Measurements from ENCODE around the gene CSNK2A3.

- TF ChIP-seq NCOA4 (IDR thresholded peaks at IDR 0.05; ENCODE audit: partially characterized antibody) (no peak), NFIC (IDR thresholded peaks at IDR 0.05) (no peak), NKRF (IDR thresholded peaks at IDR 0.05; ENCODE audit: borderline replicate concordance) (no peak), ZNF644 (tag; IDR thresholded peaks at IDR 0.05; ENCODE audit: low read depth) (no peak), ELK1 (CRISPR knock-in tag; IDR thresholded peaks at IDR 0.05) (no peak), ILK (tag; IDR thresholded peaks at IDR 0.05; ENCODE audit: borderline replicate concordance, low read depth) (no peak), ARNT (IDR thresholded peaks at IDR 0.05) (no peak), JUNB (CRISPR knock-in tag; conservative IDR thresholded peaks at IDR 0.05) (no peak), KAT2B (IDR thresholded peaks at IDR 0.05; ENCODE audit: low read depth, low read length) (no peak)
- TF ChIP-seq, protein P1, sequence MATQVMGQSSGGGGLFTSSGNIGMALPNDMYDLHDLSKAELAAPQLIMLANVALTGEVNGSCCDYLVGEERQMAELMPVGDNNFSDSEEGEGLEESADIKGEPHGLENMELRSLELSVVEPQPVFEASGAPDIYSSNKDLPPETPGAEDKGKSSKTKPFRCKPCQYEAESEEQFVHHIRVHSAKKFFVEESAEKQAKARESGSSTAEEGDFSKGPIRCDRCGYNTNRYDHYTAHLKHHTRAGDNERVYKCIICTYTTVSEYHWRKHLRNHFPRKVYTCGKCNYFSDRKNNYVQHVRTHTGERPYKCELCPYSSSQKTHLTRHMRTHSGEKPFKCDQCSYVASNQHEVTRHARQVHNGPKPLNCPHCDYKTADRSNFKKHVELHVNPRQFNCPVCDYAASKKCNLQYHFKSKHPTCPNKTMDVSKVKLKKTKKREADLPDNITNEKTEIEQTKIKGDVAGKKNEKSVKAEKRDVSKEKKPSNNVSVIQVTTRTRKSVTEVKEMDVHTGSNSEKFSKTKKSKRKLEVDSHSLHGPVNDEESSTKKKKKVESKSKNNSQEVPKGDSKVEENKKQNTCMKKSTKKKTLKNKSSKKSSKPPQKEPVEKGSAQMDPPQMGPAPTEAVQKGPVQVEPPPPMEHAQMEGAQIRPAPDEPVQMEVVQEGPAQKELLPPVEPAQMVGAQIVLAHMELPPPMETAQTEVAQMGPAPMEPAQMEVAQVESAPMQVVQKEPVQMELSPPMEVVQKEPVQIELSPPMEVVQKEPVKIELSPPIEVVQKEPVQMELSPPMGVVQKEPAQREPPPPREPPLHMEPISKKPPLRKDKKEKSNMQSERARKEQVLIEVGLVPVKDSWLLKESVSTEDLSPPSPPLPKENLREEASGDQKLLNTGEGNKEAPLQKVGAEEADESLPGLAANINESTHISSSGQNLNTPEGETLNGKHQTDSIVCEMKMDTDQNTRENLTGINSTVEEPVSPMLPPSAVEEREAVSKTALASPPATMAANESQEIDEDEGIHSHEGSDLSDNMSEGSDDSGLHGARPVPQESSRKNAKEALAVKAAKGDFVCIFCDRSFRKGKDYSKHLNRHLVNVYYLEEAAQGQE (IDR thresholded peaks at IDR 0.05; ENCODE audit: borderline replicate concordance), result no peak
- TF ChIP-seq, protein P1 (CRISPR knock-in tag; IDR thresholded peaks at IDR 0.05; ENCODE audit: low read depth), result no peak
- TF ChIP-seq, protein P2, sequence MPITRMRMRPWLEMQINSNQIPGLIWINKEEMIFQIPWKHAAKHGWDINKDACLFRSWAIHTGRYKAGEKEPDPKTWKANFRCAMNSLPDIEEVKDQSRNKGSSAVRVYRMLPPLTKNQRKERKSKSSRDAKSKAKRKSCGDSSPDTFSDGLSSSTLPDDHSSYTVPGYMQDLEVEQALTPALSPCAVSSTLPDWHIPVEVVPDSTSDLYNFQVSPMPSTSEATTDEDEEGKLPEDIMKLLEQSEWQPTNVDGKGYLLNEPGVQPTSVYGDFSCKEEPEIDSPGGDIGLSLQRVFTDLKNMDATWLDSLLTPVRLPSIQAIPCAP (CRISPR knock-in tag; IDR thresholded peaks at IDR 0.05; ENCODE audit: borderline replicate concordance), result no peak
Observed at GRCh38 chr11:11335043-11335442, 18.0 kb downstream of the CSNK2A3 start.

Measured in K562 (cell line).